Loucy (cell line): ENCODE data around the gene PANK3.

Source experiments
- EZH2phosphoT487 ChIP-seq: fragments of 200-600 bp; IDR thresholded peaks from 2 replicates; pipeline ENCODE4 v1.6.1; 2018; ENCODE audit warnings: antibody characterized with exemption, mild to moderate bottlenecking, moderate library complexity, borderline replicate concordance
- TF ChIP-seq, protein P1 (sequence below): fragments of 200-600 bp; sonication (generic); conservative IDR thresholded peaks from 2 replicates; pipeline ENCODE4 v1.5.1; 2014; ENCODE audit warnings: mild to moderate bottlenecking, antibody characterized with exemption, low read length

DNA sequence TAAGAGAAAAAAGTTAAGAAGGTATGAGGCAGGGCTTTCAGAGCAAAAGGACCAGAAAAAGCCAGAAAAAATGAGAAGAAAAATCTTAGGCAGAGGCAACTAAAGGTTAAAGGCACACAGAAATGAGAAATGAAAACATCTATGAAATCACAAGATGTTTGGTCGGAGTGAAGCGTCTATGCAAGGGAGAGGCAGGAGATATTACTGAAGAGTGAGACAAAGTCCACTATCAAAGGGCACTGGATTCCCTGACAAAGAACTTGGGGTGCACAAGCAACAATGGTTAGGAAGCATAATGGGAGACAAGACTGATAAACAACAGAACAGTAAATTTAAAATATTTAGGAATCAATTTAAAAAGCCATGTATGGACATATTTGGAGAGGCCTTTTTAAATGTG is 16.9 kb downstream of the PANK3 start:
- TF ChIP-seq, protein P1, sequence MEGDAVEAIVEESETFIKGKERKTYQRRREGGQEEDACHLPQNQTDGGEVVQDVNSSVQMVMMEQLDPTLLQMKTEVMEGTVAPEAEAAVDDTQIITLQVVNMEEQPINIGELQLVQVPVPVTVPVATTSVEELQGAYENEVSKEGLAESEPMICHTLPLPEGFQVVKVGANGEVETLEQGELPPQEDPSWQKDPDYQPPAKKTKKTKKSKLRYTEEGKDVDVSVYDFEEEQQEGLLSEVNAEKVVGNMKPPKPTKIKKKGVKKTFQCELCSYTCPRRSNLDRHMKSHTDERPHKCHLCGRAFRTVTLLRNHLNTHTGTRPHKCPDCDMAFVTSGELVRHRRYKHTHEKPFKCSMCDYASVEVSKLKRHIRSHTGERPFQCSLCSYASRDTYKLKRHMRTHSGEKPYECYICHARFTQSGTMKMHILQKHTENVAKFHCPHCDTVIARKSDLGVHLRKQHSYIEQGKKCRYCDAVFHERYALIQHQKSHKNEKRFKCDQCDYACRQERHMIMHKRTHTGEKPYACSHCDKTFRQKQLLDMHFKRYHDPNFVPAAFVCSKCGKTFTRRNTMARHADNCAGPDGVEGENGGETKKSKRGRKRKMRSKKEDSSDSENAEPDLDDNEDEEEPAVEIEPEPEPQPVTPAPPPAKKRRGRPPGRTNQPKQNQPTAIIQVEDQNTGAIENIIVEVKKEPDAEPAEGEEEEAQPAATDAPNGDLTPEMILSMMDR, result no peak
- TF ChIP-seq EZH2phosphoT487, result no peak
